Upper lobe of right lung (tissue), 1 donor: ENCODE measurements around the gene RAB31. TPM values are rescaled to one million over a fixed set of nuclear protein-coding genes. Genes with fewer than 3 reads are reported as not detected.

Experiments used
- ATAC-seq: fragments of 200-7000 bp; cut with Tn5 transposase; one replicate; pipeline ENCODE4 v1.9.1; 2020; ENCODE audit warnings: mild to moderate bottlenecking, moderate library complexity
- DNase-seq: peaks from one replicate; pipeline ENCODE4 v3.0.0-alpha.2; 2020
- H3K27ac ChIP-seq: fragments of 200-600 bp; one replicate; pipeline ENCODE4 v1.8.0; 2022
- H3K27me3 ChIP-seq: fragments of 200-600 bp; one replicate; pipeline ENCODE4 v1.8.0; 2022; ENCODE audit warnings: mild to moderate bottlenecking
- H3K36me3 ChIP-seq: fragments of 200-600 bp; one replicate; pipeline ENCODE4 v1.8.0; 2022
- H3K4me1 ChIP-seq: fragments of 200-600 bp; one replicate; pipeline ENCODE4 v1.8.0; 2022
- H3K4me3 ChIP-seq: fragments of 200-600 bp; one replicate; pipeline ENCODE4 v1.8.0; 2022; ENCODE audit warnings: mild to moderate bottlenecking
- H3K9me3 ChIP-seq: fragments of 200-600 bp; one replicate; pipeline ENCODE4 v1.8.0; 2022
- CTCF ChIP-seq: fragments of 200-600 bp; IDR thresholded peaks from one replicate; pipeline ENCODE4 v1.8.0; 2022; ENCODE audit warnings: antibody characterized with exemption
- intact Hi-C: fragments of 100-400 bp; cut with DNase I; formaldehyde crosslinking; loops from one replicate; pipeline ENCODE4 v1.11.0; 2022
- total RNA-seq: library from RNA; stranded (reverse); fragmentation: NEBNext Ultra II Directional; extraction: Animal tissue kit (Norgen Biotek cat#: 25700); gene quantifications from one replicate; pipeline ENCODE4 v1.2.1, GENCODE V29; 2021
- donor health status: DM: no; HTN: yes; CAD: no; lungs with severe emphysema.

Gene RAB31
- total RNA-seq, 1 donor from 2014 or later = 137 TPM

GRCh38 chr18:9711361-9712129 lies 3.4 kb downstream of the RAB31 start:
- Histone ChIP-seq H3K4me3 (peak overlapping the region; percentile 86), H3K27ac (peak overlapping the region; percentile 86), H3K27me3 (no peaks in the 10 kb centered on the region), H3K9me3 (no peaks in the 10 kb centered on the region), H3K4me1 (peaks cover 11% of the 10 kb centered on the region), H3K36me3 (no peaks in the 10 kb centered on the region)
- intact Hi-C loops = no loop called here
- no peak for TF ChIP-seq CTCF
- ATAC-seq = peak; percentile 26
- DNase-seq = no peak

- no peak for TF ChIP-seq CTCF
- peaks cover 12% of the 10 kb centered on the region for H3K4me1 ChIP-seq
- ATAC-seq = peak; percentile 28
- no peak for DNase-seq
- intact Hi-C loops = no loop called here
- H3K27ac ChIP-seq = peak overlapping the region; percentile 86
- no peaks in the 10 kb centered on the region for H3K9me3 ChIP-seq
- no peak overlapping the region for H3K4me3 ChIP-seq
- no peaks in the 10 kb centered on the region for H3K27me3 ChIP-seq
- no peaks in the 10 kb centered on the region for H3K36me3 ChIP-seq
Measured at GRCh38 chr18:9712130-9712577, 4.1 kb downstream of the RAB31 start.

- intact Hi-C loops = no loop called here
- H3K4me1 ChIP-seq = peaks cover 16% of the 10 kb centered on the region
- DNase-seq (no peak), ATAC-seq (no peak)
- TF ChIP-seq CTCF = no peak
- H3K36me3 ChIP-seq = no peaks in the 10 kb centered on the region
- no peaks in the 10 kb centered on the region for H3K9me3 ChIP-seq
- H3K27me3 ChIP-seq = no peaks in the 10 kb centered on the region
- H3K27ac ChIP-seq = peak overlapping the region; percentile 86
- H3K4me3 ChIP-seq = no peak overlapping the region
Measured at GRCh38 chr18:9712611-9713010, 4.5 kb downstream of the RAB31 start.

GRCh38 chr18:9714266-9715087 lies 6.4 kb downstream of the RAB31 start:
- no peak for ATAC-seq
- DNase-seq = no peak
- H3K27ac ChIP-seq = no peak overlapping the region
- peaks cover 17% of the 10 kb centered on the region for H3K4me1 ChIP-seq
- H3K36me3 ChIP-seq = no peaks in the 10 kb centered on the region
- no peaks in the 10 kb centered on the region for H3K9me3 ChIP-seq
- no peak for TF ChIP-seq CTCF
- intact Hi-C loops = no loop called here
- H3K4me3 ChIP-seq = no peak overlapping the region
- H3K27me3 ChIP-seq = no peaks in the 10 kb centered on the region

GRCh38 chr18:9715088-9715343 lies 6.9 kb downstream of the RAB31 start:
- no peak for DNase-seq
- H3K36me3 ChIP-seq = no peaks in the 10 kb centered on the region
- no peaks in the 10 kb centered on the region for H3K9me3 ChIP-seq
- no peak overlapping the region for H3K27ac ChIP-seq
- intact Hi-C loops = no loop called here
- H3K4me3 ChIP-seq = no peak overlapping the region
- H3K4me1 ChIP-seq = peaks cover 15% of the 10 kb centered on the region
- no peak for TF ChIP-seq CTCF
- ATAC-seq = no peak
- no peaks in the 10 kb centered on the region for H3K27me3 ChIP-seq
